NK-92 treated with Interleukin-12 subunit alpha and Interleukin-12 subunit beta, amount 100 ng/mL, for 24 hours (cell line): Measurements from ENCODE around the gene UQCRC2.
A peak's percentile ranks its signal among the peaks of the same experiment; 100 is the strongest.
"Not testable (repeated sequence)": the region's sequence is repeated elsewhere in the genome, so short reads cannot be mapped to it uniquely, and the experiment has no call there.

Source experiments
- DNase-seq: peaks from one replicate; lab custom pipeline; 2025; lab: John Stamatoyannopoulos, UW

The UQCRC2 gene

GRCh38 chr16:21952793-21953540 lies at the start of gene UQCRC2:
Gene UQCRC2 (plus strand): TSS chr16:21953361. CDS start chr16:21953424, 63 bp downstream.
- DNase-seq = peak; percentile 85

GRCh38 chr16:21932650-21933049 lies 20.5 kb upstream of the UQCRC2 start:
- DNase-seq = not testable (repeated sequence)

- DNase-seq = not testable (repeated sequence)
Observed at GRCh38 chr16:21933316-21933715, 19.8 kb upstream of the UQCRC2 start.

GRCh38 chr16:21933790-21934189 lies 19.4 kb upstream of the UQCRC2 start:
- not testable (repeated sequence) for DNase-seq

DNA sequence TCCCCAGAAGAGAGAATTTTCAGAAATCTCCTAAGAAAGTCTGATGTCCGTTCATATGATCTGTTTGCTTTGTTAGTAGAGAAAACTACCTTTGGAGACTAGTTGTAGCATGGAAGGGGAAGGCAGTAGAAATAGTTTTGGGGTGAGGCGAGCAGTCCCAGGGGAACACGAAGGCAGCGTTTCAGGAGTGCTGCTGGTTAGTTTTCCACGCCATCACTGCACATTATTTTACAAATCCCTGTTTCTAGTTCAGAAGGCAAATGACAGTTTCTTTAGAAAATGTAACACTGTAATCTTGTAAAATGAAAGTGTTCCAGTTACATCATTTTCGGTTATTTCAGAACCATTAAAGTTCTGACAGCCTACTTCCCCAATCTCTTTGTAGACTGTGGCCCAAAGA lies 16.9 kb upstream of the UQCRC2 start:
- DNase-seq = not testable (repeated sequence)

DNA sequence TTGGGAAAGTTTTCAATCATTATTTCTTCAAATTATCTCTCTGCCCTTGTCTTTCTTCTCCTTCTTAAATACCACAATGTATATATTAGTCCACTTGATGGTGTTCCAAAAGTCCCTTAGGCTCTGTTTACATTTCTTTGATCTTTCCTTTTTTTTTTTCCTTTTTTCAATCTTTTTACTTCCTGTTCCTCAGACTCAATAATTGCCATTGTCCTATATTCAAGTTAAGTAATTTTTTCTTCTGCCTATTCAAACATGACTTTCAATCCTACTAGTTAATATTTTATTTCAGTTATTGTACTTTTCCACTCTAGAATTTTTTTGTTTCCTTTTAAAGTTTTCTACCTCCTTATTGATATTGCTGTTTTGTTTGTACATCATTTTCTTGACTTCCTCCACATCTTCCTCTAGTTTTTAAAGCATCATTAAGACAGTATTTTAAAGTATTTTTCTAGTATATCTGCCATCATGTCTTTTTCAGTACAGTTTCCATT lies 15.8 kb upstream of the UQCRC2 start:
- DNase-seq = no peak

DNA sequence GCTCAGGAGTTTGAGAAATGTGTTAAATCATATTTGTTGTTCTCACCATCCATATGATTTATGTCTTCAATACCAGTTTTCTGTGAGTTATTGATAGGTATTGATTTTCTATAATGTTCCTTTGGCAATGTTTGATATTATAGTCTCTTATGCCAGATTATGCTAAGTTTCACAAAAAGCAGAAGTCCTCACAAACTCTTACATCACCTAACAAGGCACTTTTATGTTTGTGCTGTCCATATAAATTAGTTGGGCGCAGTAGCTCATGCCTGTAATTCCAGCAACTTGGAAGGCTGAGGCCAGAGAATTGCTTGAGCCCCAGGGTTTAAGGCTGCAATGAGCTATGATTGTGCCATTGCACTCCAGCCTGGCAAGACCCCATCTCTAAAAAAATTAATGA lies 12.6 kb upstream of the UQCRC2 start:
- DNase-seq = no peak

DNA sequence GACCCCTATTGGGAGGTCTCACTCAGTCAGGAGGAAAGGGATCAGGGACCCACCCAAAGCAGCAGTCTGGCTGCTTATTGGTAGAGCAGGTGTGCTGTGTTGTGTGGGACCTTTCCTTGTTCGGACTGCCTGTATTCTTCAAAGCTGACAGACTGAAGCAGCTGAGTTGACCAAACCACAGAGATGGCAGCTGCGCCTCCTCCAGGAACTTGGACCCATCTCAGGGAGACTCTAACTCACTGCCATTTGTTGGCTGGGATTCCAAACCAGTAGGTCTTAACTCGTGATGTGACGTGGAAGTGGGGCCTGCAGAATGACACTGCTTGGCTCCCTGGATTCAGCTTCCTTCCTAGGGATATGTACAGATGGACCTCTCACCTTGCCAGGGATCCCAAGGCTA lies 9.6 kb upstream of the UQCRC2 start:
- no peak for DNase-seq

GRCh38 chr16:21946889-21947635 lies 6.1 kb upstream of the UQCRC2 start:
- DNase-seq = no peak

GRCh38 chr16:21949713-21950260 lies 3.4 kb upstream of the UQCRC2 start:
- DNase-seq = no peak

DNA sequence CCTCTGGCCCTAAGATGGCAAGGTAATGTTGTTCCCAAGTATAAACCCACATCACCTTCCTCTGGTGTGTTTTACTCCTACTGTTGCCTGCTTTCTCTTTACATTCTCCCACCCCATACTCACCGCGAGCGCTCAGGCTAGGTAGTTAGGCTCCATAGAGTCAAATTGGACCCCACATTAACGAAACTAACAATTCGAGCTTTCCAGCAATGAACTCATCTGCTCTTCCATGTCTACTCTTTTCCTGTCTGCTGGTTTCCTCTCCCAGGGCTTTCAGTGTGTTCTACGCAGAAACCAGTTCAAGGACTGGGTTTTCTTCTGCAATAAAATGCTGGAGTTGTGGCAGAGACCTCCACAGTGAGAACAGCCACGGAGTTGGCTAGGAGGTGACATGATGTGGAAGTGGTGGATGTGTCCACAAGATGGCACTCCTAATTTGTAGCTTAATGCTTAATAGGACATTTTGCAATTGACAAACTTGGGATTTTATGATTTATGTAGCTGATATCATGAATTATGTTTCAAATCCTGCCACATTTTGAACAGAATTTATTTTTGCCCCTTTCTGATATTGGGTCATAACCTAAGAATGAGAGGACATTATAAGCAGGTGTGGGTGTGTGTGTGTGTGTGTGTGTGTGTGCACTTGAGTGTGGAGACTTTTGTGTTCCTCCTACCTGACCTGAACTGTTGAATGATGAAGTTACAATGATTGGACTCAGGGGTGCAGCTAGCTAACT lies 2.2 kb upstream of the UQCRC2 start:
- DNase-seq = no peak

GRCh38 chr16:21952040-21952792 lies 945 bp upstream of the UQCRC2 start:
- DNase-seq = peak; percentile 59

GRCh38 chr16:21953541-21953902 lies 361 bp downstream of the UQCRC2 start:
- DNase-seq = no peak

DNA sequence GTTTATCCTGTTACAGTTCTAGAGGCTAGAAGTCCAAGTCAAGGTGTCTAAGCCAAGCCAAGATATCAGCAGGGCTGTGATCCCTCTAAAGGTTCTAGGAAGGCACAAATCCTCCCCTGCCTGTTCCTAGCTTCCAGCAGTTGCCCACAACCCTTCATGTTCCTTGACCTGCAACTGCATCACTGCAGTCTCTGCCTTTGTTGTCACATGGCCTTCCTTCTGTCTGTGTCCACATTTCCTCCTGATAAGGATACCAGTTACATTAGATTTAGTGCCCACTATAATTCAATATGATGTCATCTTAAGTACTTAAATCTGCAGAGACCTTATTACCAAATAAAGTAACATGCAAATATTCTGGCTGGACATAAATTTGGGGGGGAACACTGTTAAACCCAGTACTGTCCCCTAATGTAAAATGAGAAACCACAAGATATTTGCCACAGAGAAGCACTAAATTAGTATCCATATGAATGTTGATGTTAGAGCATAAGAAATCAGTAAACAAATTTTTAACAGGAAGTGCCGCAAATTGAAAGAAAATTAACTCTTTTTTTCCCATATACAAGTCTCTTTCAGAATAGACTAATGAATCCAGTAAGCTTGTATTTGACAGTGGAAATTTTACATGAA lies 4.7 kb downstream of the UQCRC2 start:
- DNase-seq = no peak

DNA sequence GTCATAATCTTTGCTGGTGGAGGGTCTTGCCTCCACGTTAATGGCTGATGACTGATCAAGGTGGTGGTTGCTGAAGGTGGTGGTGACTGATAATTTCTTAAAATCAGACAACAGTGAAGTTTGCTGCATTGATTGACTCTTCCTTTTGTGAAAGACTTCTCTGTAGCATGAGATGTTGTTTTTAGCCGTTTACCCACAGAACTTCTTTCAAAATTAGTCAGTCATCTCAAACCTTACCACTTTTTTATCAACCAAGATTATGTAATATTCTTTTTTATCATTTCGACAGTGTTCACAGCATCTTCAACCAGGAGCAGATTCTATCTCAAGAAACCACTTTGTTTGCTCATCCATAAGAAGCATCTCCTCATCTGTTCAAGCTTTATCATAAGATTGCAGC lies 5.9 kb downstream of the UQCRC2 start:
- DNase-seq = no peak

- no peak for DNase-seq
Observed at GRCh38 chr16:21962475-21962874, 9.3 kb downstream of the UQCRC2 start.

DNA sequence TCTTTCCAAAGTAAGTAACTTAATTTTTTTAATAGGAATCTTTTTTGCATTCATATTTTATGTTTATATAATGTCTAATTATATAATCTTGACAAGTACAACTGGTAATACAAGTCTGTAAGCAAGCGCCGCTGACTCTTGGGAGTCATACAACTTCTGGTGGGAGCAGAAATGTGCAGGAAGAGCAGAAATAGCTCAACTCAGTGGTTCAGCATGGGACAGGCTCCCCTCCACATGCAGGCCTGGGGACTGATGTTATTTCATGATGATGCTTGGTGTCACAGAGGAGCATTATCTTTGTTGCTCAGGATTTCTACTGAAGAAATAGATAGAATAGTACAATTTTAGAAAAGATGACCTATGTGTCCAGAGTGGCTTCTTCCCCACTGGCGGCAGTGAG lies 10.7 kb downstream of the UQCRC2 start:
- no peak for DNase-seq

- no peak for DNase-seq
Observed at GRCh38 chr16:21964353-21964752, 11.2 kb downstream of the UQCRC2 start.

DNA sequence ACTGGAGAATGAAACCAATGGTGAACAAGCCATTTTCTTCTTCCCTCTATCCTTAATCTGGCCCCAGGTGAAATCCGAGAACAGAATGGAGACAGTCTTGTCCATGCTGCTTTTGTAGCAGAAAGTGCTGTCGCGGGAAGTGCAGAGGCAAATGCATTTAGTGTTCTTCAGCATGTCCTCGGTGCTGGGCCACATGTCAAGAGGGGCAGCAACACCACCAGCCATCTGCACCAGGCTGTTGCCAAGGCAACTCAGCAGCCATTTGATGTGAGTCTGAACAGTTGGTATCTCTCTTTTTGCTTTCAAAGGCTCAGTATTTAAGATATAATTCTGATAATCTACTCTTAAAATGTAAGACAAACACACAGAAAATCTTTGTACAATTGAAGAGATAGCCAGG lies 18.7 kb downstream of the UQCRC2 start:
- no peak for DNase-seq

- DNase-seq = no peak
Observed at GRCh38 chr16:21973945-21974344, 20.8 kb downstream of the UQCRC2 start.

- DNase-seq = no peak
Observed at GRCh38 chr16:21980032-21980431, 26.9 kb downstream of the UQCRC2 start.
